Neural cell (in vitro differentiated cells): ENCODE data around the gene IFITM2.
"Not testable (repeated sequence)": the region's sequence is repeated elsewhere in the genome, so short reads cannot be mapped to it uniquely, and the experiment has no call there.

Experiments used
- RAD21 ChIP-seq: fragments of 450-650 bp; conservative IDR thresholded peaks from 2 replicates; pipeline ENCODE4 v1.6.1; 2014; ENCODE audit warnings: antibody characterized with exemption, mild to moderate bottlenecking, moderate library complexity
- TF ChIP-seq, protein P1 (sequence below): fragments of 450-650 bp; IDR thresholded peaks from 2 replicates; pipeline ENCODE4 v1.5.1; 2014; ENCODE audit warnings: antibody characterized with exemption, mild to moderate bottlenecking, moderate library complexity; ENCODE audit not compliant: poor library complexity, severe bottlenecking

DNA sequence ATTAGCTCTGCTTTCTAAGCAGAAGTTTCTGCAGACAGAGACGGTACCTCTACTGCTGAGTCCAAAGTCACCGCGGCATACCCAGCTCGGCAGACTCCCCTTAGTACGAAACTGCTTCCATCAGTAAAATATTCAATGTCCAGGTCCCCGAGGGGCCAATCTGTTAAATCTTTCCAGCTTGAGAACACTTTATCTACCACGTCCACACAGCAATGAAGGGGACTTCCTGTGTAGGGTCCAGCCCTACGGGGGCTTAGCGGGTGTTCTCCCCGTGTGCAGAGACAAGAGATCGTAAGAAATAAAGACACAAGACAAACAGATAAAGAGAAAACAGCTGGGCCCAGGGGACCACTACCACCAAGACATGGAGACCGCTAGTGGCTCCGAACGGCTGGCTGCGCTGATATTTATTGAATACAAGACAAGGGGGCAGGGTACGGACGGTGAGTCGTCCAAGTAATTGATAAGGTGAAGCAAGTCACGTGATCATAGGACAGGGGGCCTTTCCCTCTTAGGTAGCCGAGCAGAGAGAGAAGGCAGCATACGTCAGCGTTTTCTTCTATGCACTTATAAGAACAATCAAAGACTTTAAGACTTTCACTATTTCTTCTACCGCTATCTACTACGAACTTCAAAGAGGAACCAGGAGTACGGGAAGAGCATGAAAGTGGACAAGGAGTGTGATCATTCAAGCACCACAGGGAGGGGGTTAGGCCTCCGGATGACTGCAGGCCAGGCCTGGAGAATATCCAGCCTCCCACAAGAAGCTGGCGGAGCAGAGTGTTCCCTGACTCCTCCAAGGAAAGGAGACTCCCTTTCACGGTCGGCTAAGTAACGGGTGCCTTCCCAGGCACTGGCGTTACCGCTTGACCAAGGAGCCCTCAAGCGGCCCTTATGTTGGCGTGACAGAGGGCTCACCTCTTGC is 17.2 kb downstream of the IFITM2 start:
- TF ChIP-seq, protein P1, sequence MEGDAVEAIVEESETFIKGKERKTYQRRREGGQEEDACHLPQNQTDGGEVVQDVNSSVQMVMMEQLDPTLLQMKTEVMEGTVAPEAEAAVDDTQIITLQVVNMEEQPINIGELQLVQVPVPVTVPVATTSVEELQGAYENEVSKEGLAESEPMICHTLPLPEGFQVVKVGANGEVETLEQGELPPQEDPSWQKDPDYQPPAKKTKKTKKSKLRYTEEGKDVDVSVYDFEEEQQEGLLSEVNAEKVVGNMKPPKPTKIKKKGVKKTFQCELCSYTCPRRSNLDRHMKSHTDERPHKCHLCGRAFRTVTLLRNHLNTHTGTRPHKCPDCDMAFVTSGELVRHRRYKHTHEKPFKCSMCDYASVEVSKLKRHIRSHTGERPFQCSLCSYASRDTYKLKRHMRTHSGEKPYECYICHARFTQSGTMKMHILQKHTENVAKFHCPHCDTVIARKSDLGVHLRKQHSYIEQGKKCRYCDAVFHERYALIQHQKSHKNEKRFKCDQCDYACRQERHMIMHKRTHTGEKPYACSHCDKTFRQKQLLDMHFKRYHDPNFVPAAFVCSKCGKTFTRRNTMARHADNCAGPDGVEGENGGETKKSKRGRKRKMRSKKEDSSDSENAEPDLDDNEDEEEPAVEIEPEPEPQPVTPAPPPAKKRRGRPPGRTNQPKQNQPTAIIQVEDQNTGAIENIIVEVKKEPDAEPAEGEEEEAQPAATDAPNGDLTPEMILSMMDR, result not testable (repeated sequence)
- not testable (repeated sequence) for TF ChIP-seq RAD21
